PFSK-1 (cell line): ENCODE results near the gene RHOXF2.

Experiments
- POLR2AphosphoS5 ChIP-seq: IDR thresholded peaks from 2 replicates; pipeline ENCODE4 v1.6.1; 2012; ENCODE audit warnings: low read depth, mild to moderate bottlenecking, control low read depth, low read length, moderate library complexity
- SIN3A ChIP-seq: IDR thresholded peaks from 2 replicates; pipeline ENCODE4 v1.6.1; 2012; ENCODE audit warnings: mild to moderate bottlenecking, low read length, moderate library complexity, borderline replicate concordance; ENCODE audit not compliant: insufficient read depth
- TAF1 ChIP-seq: IDR thresholded peaks from 2 replicates; pipeline ENCODE4 v1.6.1; 2012; ENCODE audit warnings: low read length, control low read depth, borderline replicate concordance; ENCODE audit not compliant: insufficient read depth
- TF ChIP-seq, protein P1 (sequence below), 2 experiments: IDR thresholded peaks; 2 replicates each; pipeline versions ENCODE4 v1.6.1 to v1.8.0; 2011 to 2012; ENCODE audit warnings: low read depth in 2 of 2, low read length in 2 of 2, control low read depth in 1 of 2, inconsistent platforms in 1 of 2, mild to moderate bottlenecking in 1 of 2, moderate library complexity in 1 of 2; ENCODE audit not compliant: insufficient read depth in 1 of 2

- no peak for TF ChIP-seq TAF1
- TF ChIP-seq, protein P1, sequence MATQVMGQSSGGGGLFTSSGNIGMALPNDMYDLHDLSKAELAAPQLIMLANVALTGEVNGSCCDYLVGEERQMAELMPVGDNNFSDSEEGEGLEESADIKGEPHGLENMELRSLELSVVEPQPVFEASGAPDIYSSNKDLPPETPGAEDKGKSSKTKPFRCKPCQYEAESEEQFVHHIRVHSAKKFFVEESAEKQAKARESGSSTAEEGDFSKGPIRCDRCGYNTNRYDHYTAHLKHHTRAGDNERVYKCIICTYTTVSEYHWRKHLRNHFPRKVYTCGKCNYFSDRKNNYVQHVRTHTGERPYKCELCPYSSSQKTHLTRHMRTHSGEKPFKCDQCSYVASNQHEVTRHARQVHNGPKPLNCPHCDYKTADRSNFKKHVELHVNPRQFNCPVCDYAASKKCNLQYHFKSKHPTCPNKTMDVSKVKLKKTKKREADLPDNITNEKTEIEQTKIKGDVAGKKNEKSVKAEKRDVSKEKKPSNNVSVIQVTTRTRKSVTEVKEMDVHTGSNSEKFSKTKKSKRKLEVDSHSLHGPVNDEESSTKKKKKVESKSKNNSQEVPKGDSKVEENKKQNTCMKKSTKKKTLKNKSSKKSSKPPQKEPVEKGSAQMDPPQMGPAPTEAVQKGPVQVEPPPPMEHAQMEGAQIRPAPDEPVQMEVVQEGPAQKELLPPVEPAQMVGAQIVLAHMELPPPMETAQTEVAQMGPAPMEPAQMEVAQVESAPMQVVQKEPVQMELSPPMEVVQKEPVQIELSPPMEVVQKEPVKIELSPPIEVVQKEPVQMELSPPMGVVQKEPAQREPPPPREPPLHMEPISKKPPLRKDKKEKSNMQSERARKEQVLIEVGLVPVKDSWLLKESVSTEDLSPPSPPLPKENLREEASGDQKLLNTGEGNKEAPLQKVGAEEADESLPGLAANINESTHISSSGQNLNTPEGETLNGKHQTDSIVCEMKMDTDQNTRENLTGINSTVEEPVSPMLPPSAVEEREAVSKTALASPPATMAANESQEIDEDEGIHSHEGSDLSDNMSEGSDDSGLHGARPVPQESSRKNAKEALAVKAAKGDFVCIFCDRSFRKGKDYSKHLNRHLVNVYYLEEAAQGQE (IDR thresholded peaks at IDR 0.05; ENCODE audit: insufficient read depth in 1 of 2, low read depth in 2 of 2, low read length in 2 of 2), result no peak
- no peak for TF ChIP-seq POLR2AphosphoS5
- TF ChIP-seq SIN3A, result no peak
Observed at GRCh38 chrX:120120223-120120622, 38.2 kb upstream of the RHOXF2 start.
